Measurements from ENCODE around the gene VIPR2.

DNA sequence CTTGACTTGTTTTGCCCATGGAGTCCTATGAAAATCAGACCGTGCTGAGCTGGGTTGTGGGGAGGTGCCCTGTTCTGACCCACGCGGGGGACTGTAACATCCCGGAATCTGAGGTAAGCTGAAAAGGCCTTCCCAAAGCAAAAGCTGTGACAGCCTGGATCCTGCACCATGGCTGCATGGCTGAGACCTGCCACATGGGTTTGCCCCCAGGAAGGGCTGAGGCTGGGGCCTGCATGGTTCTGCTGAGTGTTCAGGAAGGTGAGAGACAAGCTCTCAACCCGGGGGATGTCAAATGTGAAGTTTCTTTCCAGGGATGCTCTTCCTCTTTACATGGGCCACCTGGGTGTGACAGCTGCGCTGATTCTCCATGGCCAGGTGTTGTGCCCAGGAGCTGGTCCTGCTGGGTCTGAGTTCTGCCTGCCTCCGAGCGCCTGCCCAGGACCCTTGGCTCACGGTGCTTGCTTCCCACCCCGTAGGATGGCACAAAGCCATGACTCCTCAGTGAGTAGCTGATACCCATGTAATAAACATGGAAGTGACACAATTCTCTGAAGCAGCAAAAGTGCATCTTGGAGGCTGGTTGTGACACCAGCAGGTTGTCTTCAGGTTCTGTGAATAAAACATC, 58.3 kb downstream of the VIPR2 start:
- no peak for TF ChIP-seq POLR2AphosphoS5 (IDR thresholded peaks at IDR 0.05)
- TF ChIP-seq, protein P1, sequence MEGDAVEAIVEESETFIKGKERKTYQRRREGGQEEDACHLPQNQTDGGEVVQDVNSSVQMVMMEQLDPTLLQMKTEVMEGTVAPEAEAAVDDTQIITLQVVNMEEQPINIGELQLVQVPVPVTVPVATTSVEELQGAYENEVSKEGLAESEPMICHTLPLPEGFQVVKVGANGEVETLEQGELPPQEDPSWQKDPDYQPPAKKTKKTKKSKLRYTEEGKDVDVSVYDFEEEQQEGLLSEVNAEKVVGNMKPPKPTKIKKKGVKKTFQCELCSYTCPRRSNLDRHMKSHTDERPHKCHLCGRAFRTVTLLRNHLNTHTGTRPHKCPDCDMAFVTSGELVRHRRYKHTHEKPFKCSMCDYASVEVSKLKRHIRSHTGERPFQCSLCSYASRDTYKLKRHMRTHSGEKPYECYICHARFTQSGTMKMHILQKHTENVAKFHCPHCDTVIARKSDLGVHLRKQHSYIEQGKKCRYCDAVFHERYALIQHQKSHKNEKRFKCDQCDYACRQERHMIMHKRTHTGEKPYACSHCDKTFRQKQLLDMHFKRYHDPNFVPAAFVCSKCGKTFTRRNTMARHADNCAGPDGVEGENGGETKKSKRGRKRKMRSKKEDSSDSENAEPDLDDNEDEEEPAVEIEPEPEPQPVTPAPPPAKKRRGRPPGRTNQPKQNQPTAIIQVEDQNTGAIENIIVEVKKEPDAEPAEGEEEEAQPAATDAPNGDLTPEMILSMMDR (IDR thresholded peaks at IDR 0.05): no peak
- TF ChIP-seq POLR2A (IDR thresholded peaks at IDR 0.05): no peak

All from suprapubic skin (tissue), 4 donors.